Caco-2 (cell line): Measurements from ENCODE around the gene MRTO4. TPM values are rescaled to one million over a fixed set of nuclear protein-coding genes. Genes with fewer than 3 reads are reported as not detected.
"Not testable (repeated sequence)": the region's sequence is repeated elsewhere in the genome, so short reads cannot be mapped to it uniquely, and the experiment has no call there.

Experiments used
- BruUV-seq: library from RNA; stranded (reverse); fragments of 400-500 nt; replicated peaks from 2 replicates; lab custom pipeline; 2021; lab: Mats Ljungman, UMichigan
- CTCF ChIA-PET: fragments of 300-600 bp; sonication (Branson Sonifier 250); formaldehyde crosslinking; loops from one replicate; lab custom pipeline; 2022; ENCODE audit warnings: antibody characterized with exemption; lab: Charles Lee
- POLR2A ChIA-PET: fragments of 300-600 bp; sonication (Branson Sonifier 250); formaldehyde crosslinking; loops from one replicate; lab custom pipeline; 2022; ENCODE audit warnings: antibody characterized with exemption; lab: Charles Lee
- DNase-seq, 2 experiments: peaks; one replicate each; pipeline versions ENCODE4 v3.0.0 to v3.0.0-alpha.2; 2020 to 2022
- H3K27me3 ChIP-seq: replicated peaks from 2 replicates; pipeline ENCODE4 v1.6.0; 2011; ENCODE audit warnings: low read length; ENCODE audit not compliant: control insufficient read depth, insufficient read depth
- H3K36me3 ChIP-seq: 2 replicates; pipeline ENCODE4 v1.5.1; 2011; ENCODE audit warnings: low read length; ENCODE audit not compliant: control insufficient read depth, insufficient read depth
- H3K4me1 ChIP-seq: fragments of 250-450 bp; sonication (Bioruptor Pico); 2 replicates; pipeline ENCODE4 v1.5.1; 2020; ENCODE audit warnings: mild to moderate bottlenecking
- H3K4me3 ChIP-seq: 2 replicates; pipeline ENCODE4 v1.5.1; 2011; ENCODE audit warnings: low read depth, mild to moderate bottlenecking, control low read depth, low read length
- H3K9me3 ChIP-seq: fragments of 250-450 bp; sonication (Bioruptor Pico); 2 replicates; pipeline ENCODE4 v1.5.1; 2020; ENCODE audit warnings: mild to moderate bottlenecking, moderate library complexity
- H3K27ac Mint-ChIP-seq: one replicate; pipeline ENCODE4 v1.8.0; 2022; ENCODE audit warnings: mixed read lengths; ENCODE audit not compliant: unreplicated experiment
- H3K27me3 Mint-ChIP-seq: one replicate; pipeline ENCODE4 v1.8.0; 2022; ENCODE audit warnings: mixed read lengths; ENCODE audit not compliant: insufficient read depth, unreplicated experiment
- H3K36me3 Mint-ChIP-seq: one replicate; pipeline ENCODE4 v1.8.0; 2022; ENCODE audit warnings: mild to moderate bottlenecking, mixed read lengths; ENCODE audit not compliant: insufficient read depth, unreplicated experiment
- H3K4me1 Mint-ChIP-seq: one replicate; pipeline ENCODE4 v1.8.0; 2022; ENCODE audit warnings: low read depth, mixed read lengths; ENCODE audit not compliant: unreplicated experiment
- H3K4me3 Mint-ChIP-seq: one replicate; pipeline ENCODE4 v1.8.0; 2022; ENCODE audit warnings: mild to moderate bottlenecking, moderate library complexity, mixed read lengths; ENCODE audit not compliant: unreplicated experiment
- H3K9me3 Mint-ChIP-seq: one replicate; pipeline ENCODE4 v1.8.0; 2022; ENCODE audit warnings: mixed read lengths; ENCODE audit not compliant: unreplicated experiment
- CTCF ChIP-seq, 2 experiments: fragments of 200-600 bp in 1 of 2; IDR thresholded peaks; 1 replicate in 1 of 2; 2 replicates in 1 of 2; pipeline versions ENCODE4 v1.5.1 to v1.8.0; 2011 to 2022; ENCODE audit warnings: antibody characterized with exemption in 1 of 2, control low read depth in 1 of 2, inconsistent platforms in 1 of 2, low read depth in 1 of 2, low read length in 1 of 2, mild to moderate bottlenecking in 1 of 2, moderate library complexity in 1 of 2; ENCODE audit not compliant: insufficient read depth in 1 of 2, severe bottlenecking in 1 of 2, unreplicated experiment in 1 of 2
- intact Hi-C: fragments of 100-400 bp; cut with micrococcal nuclease; formaldehyde crosslinking; loops from one replicate; pipeline ENCODE4 v1.10.0; 2022; ENCODE audit not compliant: unreplicated experiment
- total RNA-seq: library from RNA; stranded (reverse); gene quantifications from 2 replicates; pipeline ENCODE4 v1.2.3, GENCODE V29; 2022

MRTO4 gene
- total RNA-seq, 1 experiment from 2014 or later = 52.6 TPM

GRCh38 chr1:19294638-19295037 is 43.0 kb downstream of the MRTO4 start:
- Histone ChIP-seq H3K4me1 (no peaks in the 10 kb centered on the region), H3K36me3 (no peaks in the 10 kb centered on the region), H3K9me3 (peaks cover 13% of the 10 kb centered on the region; the same call in 1 of the 2 replicates), H3K27me3 (no peaks in the 10 kb centered on the region), H3K4me3 (no peak overlapping the region)
- intact Hi-C loops = no loop called here
- Mint-ChIP-seq H3K27ac (no peak overlapping the region), H3K4me1 (peaks cover 3% of the 10 kb centered on the region), H3K9me3 (peaks cover 34% of the 10 kb centered on the region), H3K27me3 (no peaks in the 10 kb centered on the region), H3K36me3 (no peaks in the 10 kb centered on the region), H3K4me3 (no peak overlapping the region)
- no TSS peak for BruUV-seq
- peak in 1 of 2 experiments; percentile 10 for DNase-seq
- ChIA-PET POLR2A (no interaction called here), CTCF (no interaction called here)
- TF ChIP-seq CTCF (IDR thresholded peaks at IDR 0.05; ENCODE audit: insufficient read depth in 1 of 2, low read depth in 1 of 2, low read length in 1 of 2, severe bottlenecking in 1 of 2, unreplicated experiment in 1 of 2) = no peak

GRCh38 chr1:19300211-19300610 is 48.6 kb downstream of the MRTO4 start:
- Mint-ChIP-seq H3K36me3 (peaks cover 7% of the 10 kb centered on the region), H3K27me3 (no peaks in the 10 kb centered on the region), H3K9me3 (peaks cover 10% of the 10 kb centered on the region), H3K27ac (no peak overlapping the region), H3K4me3 (no peak overlapping the region), H3K4me1 (no peaks in the 10 kb centered on the region)
- POLR2A ChIA-PET = no interaction called here
- H3K27me3 ChIP-seq = no peaks in the 10 kb centered on the region
- TF ChIP-seq CTCF (IDR thresholded peaks at IDR 0.05; ENCODE audit: insufficient read depth in 1 of 2, low read depth in 1 of 2, low read length in 1 of 2, severe bottlenecking in 1 of 2, unreplicated experiment in 1 of 2) = no peak
- H3K4me3 ChIP-seq = no peak overlapping the region
- H3K36me3 ChIP-seq = 0 out of 2 replicates have a peak, but pooled peaks cover 1% of the 10 kb centered on the region
- CTCF ChIA-PET = no interaction called here
- no peak for DNase-seq
- H3K4me1 ChIP-seq = no peaks in the 10 kb centered on the region
- peaks cover 3% of the 10 kb centered on the region; the same call in 1 of the 2 replicates for H3K9me3 ChIP-seq
- BruUV-seq = no TSS peak
- intact Hi-C loops = no loop called here

- H3K4me3 ChIP-seq, H3K4me1 ChIP-seq, H3K27ac Mint-ChIP-seq, BruUV-seq, H3K27me3 ChIP-seq, H3K4me1 Mint-ChIP-seq, H3K9me3 ChIP-seq, intact Hi-C loops, CTCF ChIA-PET, H3K4me3 Mint-ChIP-seq, DNase-seq, H3K27me3 Mint-ChIP-seq, POLR2A ChIA-PET, H3K36me3 ChIP-seq, H3K9me3 Mint-ChIP-seq: not testable (repeated sequence)
- peaks cover 34% of the 10 kb centered on the region for H3K36me3 Mint-ChIP-seq
Measured at GRCh38 chr1:19304081-19304480, 52.5 kb downstream of the MRTO4 start.

- no peak for TF ChIP-seq CTCF (IDR thresholded peaks at IDR 0.05; ENCODE audit: insufficient read depth in 1 of 2, low read depth in 1 of 2, low read length in 1 of 2, severe bottlenecking in 1 of 2, unreplicated experiment in 1 of 2)
- peaks cover 1% of the 10 kb centered on the region; the same call in 1 of the 2 replicates for H3K36me3 ChIP-seq
- no peak overlapping the region for H3K4me3 ChIP-seq
Measured at GRCh38 chr1:19305880-19306279, 54.3 kb downstream of the MRTO4 start.

More at GRCh38 chr1:19305880-19306279, 54.3 kb downstream of the MRTO4 start:
- Histone ChIP-seq H3K27me3 (no peaks in the 10 kb centered on the region), H3K9me3 (no peaks in the 10 kb centered on the region), H3K4me1 (no peaks in the 10 kb centered on the region)
- ChIA-PET CTCF (no interaction called here), POLR2A (no interaction called here)
- no peaks in the 10 kb centered on the region for H3K27me3 Mint-ChIP-seq
- H3K9me3 Mint-ChIP-seq = no peaks in the 10 kb centered on the region
- no peak for DNase-seq
- H3K4me3 Mint-ChIP-seq = no peak overlapping the region
- BruUV-seq = no TSS peak
- intact Hi-C loops = no loop called here
- no peak overlapping the region for H3K27ac Mint-ChIP-seq
- peaks cover 3% of the 10 kb centered on the region for H3K4me1 Mint-ChIP-seq
- peaks cover 36% of the 10 kb centered on the region for H3K36me3 Mint-ChIP-seq
